Mesenchymal stem cell (in vitro differentiated cells and primary cell): Measurements from ENCODE around the gene RNF175.

Experiments used
- DNase-seq: peaks from one replicate; pipeline ENCODE4 v3.0.0-alpha.2; 2013
- H2AFZ ChIP-seq: one replicate; pipeline ENCODE4 v1.6.1; 2013; ENCODE audit warnings: low read depth, mild to moderate bottlenecking, control low read depth, inconsistent platforms, low read length, moderate library complexity
- H2AK5ac ChIP-seq: 2 replicates; pipeline ENCODE4 v1.6.1; 2013; ENCODE audit warnings: low read length, moderate library complexity, mild to moderate bottlenecking, inconsistent platforms; ENCODE audit not compliant: severe bottlenecking
- H2BK120ac ChIP-seq: one replicate; pipeline ENCODE4 v1.6.1; 2013; ENCODE audit warnings: low read depth, mild to moderate bottlenecking, inconsistent platforms, low read length, moderate library complexity
- H2BK12ac ChIP-seq, 2 experiments: one replicate each; pipeline ENCODE4 v1.6.1; 2013; ENCODE audit warnings: inconsistent platforms in 2 of 2, low read length in 2 of 2, mild to moderate bottlenecking in 2 of 2, moderate library complexity in 2 of 2, control low read depth in 1 of 2
- H2BK15ac ChIP-seq: one replicate; pipeline ENCODE4 v1.6.1; 2013; ENCODE audit warnings: mild to moderate bottlenecking, low read depth, inconsistent platforms; ENCODE audit not compliant: poor library complexity, severe bottlenecking
- H2BK5ac ChIP-seq: 2 replicates; pipeline ENCODE4 v1.6.1; 2013; ENCODE audit warnings: low read depth, mild to moderate bottlenecking, low read length, control low read depth, inconsistent platforms; ENCODE audit not compliant: poor library complexity, severe bottlenecking
- H3K14ac ChIP-seq, 2 experiments: one replicate each; pipeline ENCODE4 v1.6.1; 2013; ENCODE audit warnings: inconsistent platforms in 2 of 2, low read length in 2 of 2, control low read depth in 1 of 2, mild to moderate bottlenecking in 1 of 2, moderate library complexity in 1 of 2
- H3K18ac ChIP-seq, 2 experiments: one replicate each; pipeline ENCODE4 v1.6.1; 2013; ENCODE audit warnings: inconsistent platforms in 2 of 2, low read length in 2 of 2, control low read depth in 1 of 2, low read depth in 1 of 2, mild to moderate bottlenecking in 1 of 2
- H3K23ac ChIP-seq, 2 experiments: one replicate each; pipeline ENCODE4 v1.6.1; 2013; ENCODE audit warnings: inconsistent platforms in 2 of 2, low read length in 2 of 2, mild to moderate bottlenecking in 2 of 2, moderate library complexity in 2 of 2, control low read depth in 1 of 2
- H3K27ac ChIP-seq: 2 replicates; pipeline ENCODE4 v1.5.1; 2013; ENCODE audit warnings: mild to moderate bottlenecking, moderate library complexity, low read length, control low read depth, inconsistent platforms; ENCODE audit not compliant: poor library complexity, severe bottlenecking
- H3K27me3 ChIP-seq, 2 experiments: 2 replicates each; pipeline versions ENCODE4 v1.6.1 to v1.7.0; 2013; ENCODE audit warnings: low read length in 2 of 2, mild to moderate bottlenecking in 2 of 2, moderate library complexity in 2 of 2, control low read depth in 1 of 2, inconsistent platforms in 1 of 2; ENCODE audit not compliant: control insufficient read depth in 1 of 2, insufficient read depth in 1 of 2
- H3K36me3 ChIP-seq, 2 experiments: 2 replicates each; pipeline versions ENCODE4 v1.6.1 to v1.7.0; 2013; ENCODE audit warnings: low read length in 2 of 2, control low read depth in 1 of 2, inconsistent platforms in 1 of 2, low read depth in 1 of 2, mild to moderate bottlenecking in 1 of 2; ENCODE audit not compliant: insufficient read depth in 2 of 2, control insufficient read depth in 1 of 2
- H3K4ac ChIP-seq, 2 experiments: one replicate each; pipeline ENCODE4 v1.6.1; 2013; ENCODE audit warnings: inconsistent platforms in 2 of 2, low read length in 2 of 2, mild to moderate bottlenecking in 2 of 2, moderate library complexity in 2 of 2, control low read depth in 1 of 2, low read depth in 1 of 2
- H3K4me1 ChIP-seq: 2 replicates; pipeline ENCODE4 v1.6.1; 2013; ENCODE audit warnings: low read depth, low read length, control low read depth; ENCODE audit not compliant: control insufficient read depth, insufficient read depth
- H3K4me2 ChIP-seq: 2 replicates; pipeline ENCODE4 v1.6.1; 2013; ENCODE audit warnings: low read length, mild to moderate bottlenecking, inconsistent platforms; ENCODE audit not compliant: poor library complexity, severe bottlenecking
- H3K4me3 ChIP-seq, 2 experiments: 2 replicates each; pipeline versions ENCODE4 v1.5.1 to v1.7.0; 2013; ENCODE audit warnings: low read length in 2 of 2, mild to moderate bottlenecking in 2 of 2, control low read depth in 1 of 2, low read depth in 1 of 2; ENCODE audit not compliant: insufficient read depth in 1 of 2
- H3K79me1 ChIP-seq: replicated peaks from 2 replicates; pipeline ENCODE4 v1.6.1; 2013; ENCODE audit warnings: mild to moderate bottlenecking, control low read depth, low read length, inconsistent platforms; ENCODE audit not compliant: poor library complexity, severe bottlenecking
- H3K9ac ChIP-seq: 2 replicates; pipeline ENCODE4 v1.7.0; 2013; ENCODE audit warnings: mild to moderate bottlenecking, low read length, moderate library complexity
- H3K9me3 ChIP-seq: 2 replicates; pipeline ENCODE4 v1.7.0; 2013; ENCODE audit warnings: mild to moderate bottlenecking, low read length; ENCODE audit not compliant: control insufficient read depth
- H4K8ac ChIP-seq: one replicate; pipeline ENCODE4 v1.6.1; 2013; ENCODE audit warnings: inconsistent platforms, mild to moderate bottlenecking, low read length, moderate library complexity
- H4K91ac ChIP-seq: one replicate; pipeline ENCODE4 v1.6.1; 2013; ENCODE audit warnings: mild to moderate bottlenecking, low read length, inconsistent platforms
- WGBS: methylation state at CpG from one replicate; pipeline ENCODE4 v1.1.7; 2013; ENCODE audit warnings: mixed read lengths; 5-methylcytosine and 5-hydroxymethylcytosine counted together

RNF175 gene

GRCh38 chr4:153781280-153781679, 21.5 kb upstream of the RNF175 start:
- WGBS: 86% methylated on average over 15 of the region's 17 CpGs
- H2AFZ ChIP-seq: no peak overlapping the region
- no peak overlapping the region for H3K4ac ChIP-seq
- no peak overlapping the region for H3K4me3 ChIP-seq
- H4K91ac ChIP-seq: no peak overlapping the region
- no peak overlapping the region for H2AK5ac ChIP-seq
- no peak overlapping the region for H3K4me2 ChIP-seq
- peaks cover 0 to 48% of the 10 kb centered on the region in 2 experiments for H3K27me3 ChIP-seq
- H3K14ac ChIP-seq: no peak overlapping the region
- H3K4me1 ChIP-seq: no peaks in the 10 kb centered on the region
- H2BK12ac ChIP-seq: no peak overlapping the region
- no peak overlapping the region for H2BK5ac ChIP-seq
- H3K9me3 ChIP-seq: no peaks in the 10 kb centered on the region
- H3K9ac ChIP-seq: no peak overlapping the region
- peaks cover 0 to 13% of the 10 kb centered on the region in 2 experiments for H3K36me3 ChIP-seq
- H3K79me1 ChIP-seq: no peaks in the 10 kb centered on the region
- H4K8ac ChIP-seq: no peak overlapping the region
- H2BK120ac ChIP-seq: no peak overlapping the region
- H3K27ac ChIP-seq: no peak overlapping the region
- H3K23ac ChIP-seq: no peak overlapping the region
- no peak overlapping the region for H2BK15ac ChIP-seq
- H3K18ac ChIP-seq: no peak overlapping the region
- no peak for DNase-seq

DNA sequence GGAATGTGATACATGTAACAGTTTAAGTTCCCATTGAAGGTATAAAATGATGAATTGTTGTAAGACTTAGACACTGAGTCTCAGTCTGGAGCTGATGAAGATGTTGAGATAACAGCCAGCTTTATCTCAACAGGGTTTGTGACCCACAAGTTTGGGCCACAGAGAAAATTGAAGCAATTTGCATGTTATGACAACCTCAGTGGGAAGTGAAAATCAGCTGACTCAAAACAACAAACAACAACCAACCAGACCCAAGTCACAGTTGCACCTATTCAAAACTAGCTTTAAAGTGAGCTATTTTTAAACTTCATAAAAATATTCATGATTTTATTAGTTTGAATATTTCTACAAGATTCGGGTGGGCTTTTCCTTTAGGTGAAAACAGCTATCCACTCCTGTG, 21.1 kb upstream of the RNF175 start:
- Histone ChIP-seq H2BK5ac (no peak overlapping the region), H3K4me3 (no peak overlapping the region), H3K4me2 (no peak overlapping the region), H3K27me3 (peaks cover 0 to 44% of the 10 kb centered on the region in 2 experiments), H3K9me3 (no peaks in the 10 kb centered on the region), H3K79me1 (no peaks in the 10 kb centered on the region), H2BK15ac (no peak overlapping the region), H2AFZ (no peak overlapping the region), H2AK5ac (no peak overlapping the region), H3K4ac (no peak overlapping the region), H3K23ac (no peak overlapping the region), H3K9ac (no peak overlapping the region), H2BK120ac (no peak overlapping the region), H2BK12ac (no peak overlapping the region), H3K14ac (no peak overlapping the region), H3K4me1 (no peaks in the 10 kb centered on the region), H4K8ac (no peak overlapping the region), H4K91ac (no peak overlapping the region), H3K27ac (no peak overlapping the region), H3K36me3 (peaks cover 0 to 13% of the 10 kb centered on the region in 2 experiments), H3K18ac (no peak overlapping the region)
- DNase-seq: no peak
- WGBS: 100% methylated on average over 1 of the region's 1 CpG

DNA sequence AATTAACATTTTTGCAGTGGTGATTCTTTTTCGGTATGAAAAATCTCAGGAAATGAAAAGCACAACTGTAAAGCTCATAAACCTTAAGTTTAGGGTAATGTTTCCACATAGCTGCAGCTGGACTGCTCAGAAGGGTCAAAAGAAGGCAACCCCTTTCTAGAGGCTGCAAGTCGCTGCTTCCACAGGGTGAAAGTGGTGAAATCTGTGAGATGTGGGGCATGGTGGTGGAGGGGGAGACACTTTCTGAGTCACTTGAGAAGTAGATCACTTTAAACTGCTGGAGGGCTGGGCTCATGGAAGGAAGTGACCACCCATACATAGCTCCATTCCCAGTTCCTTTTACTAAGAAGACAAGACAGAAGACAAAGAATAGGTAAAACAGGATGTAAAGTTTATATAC, 20.4 kb upstream of the RNF175 start:
- Histone ChIP-seq H2BK15ac (no peak overlapping the region), H2AFZ (no peak overlapping the region), H2BK120ac (no peak overlapping the region), H4K8ac (no peak overlapping the region), H3K79me1 (no peaks in the 10 kb centered on the region), H3K23ac (no peak overlapping the region), H4K91ac (no peak overlapping the region), H3K27ac (no peak overlapping the region), H3K18ac (no peak overlapping the region), H3K4ac (no peak overlapping the region), H2BK5ac (no peak overlapping the region), H2BK12ac (no peak overlapping the region), H2AK5ac (no peak overlapping the region), H3K14ac (no peak overlapping the region), H3K4me2 (no peak overlapping the region), H3K27me3 (peaks cover 0 to 44% of the 10 kb centered on the region in 2 experiments), H3K4me3 (no peak overlapping the region), H3K36me3 (peaks cover 0 to 13% of the 10 kb centered on the region in 2 experiments), H3K9ac (no peak overlapping the region), H3K9me3 (no peaks in the 10 kb centered on the region), H3K4me1 (no peaks in the 10 kb centered on the region)
- DNase-seq: no peak
- WGBS: 64% methylated on average over 2 of the region's 2 CpGs

- no peak overlapping the region for H3K9ac ChIP-seq
- no peak overlapping the region for H3K18ac ChIP-seq
- H3K23ac ChIP-seq: no peak overlapping the region
- H3K27ac ChIP-seq: no peak overlapping the region
- H2BK12ac ChIP-seq: no peak overlapping the region
- no peak overlapping the region for H3K4ac ChIP-seq
- H3K36me3 ChIP-seq: peaks cover 0 to 6% of the 10 kb centered on the region in 2 experiments
- H2AFZ ChIP-seq: no peak overlapping the region
- no peak for DNase-seq
- H3K4me1 ChIP-seq: no peaks in the 10 kb centered on the region
- H2AK5ac ChIP-seq: no peak overlapping the region
- H3K4me2 ChIP-seq: no peak overlapping the region
- no CpG with 5 or more reads among the region's 1 CpG for WGBS
- no peak overlapping the region for H3K4me3 ChIP-seq
- H3K14ac ChIP-seq: no peak overlapping the region
- no peak overlapping the region for H2BK120ac ChIP-seq
- H4K8ac ChIP-seq: no peak overlapping the region
- peaks cover 0 to 29% of the 10 kb centered on the region in 2 experiments for H3K27me3 ChIP-seq
- no peaks in the 10 kb centered on the region for H3K9me3 ChIP-seq
- H3K79me1 ChIP-seq: no peaks in the 10 kb centered on the region
- no peak overlapping the region for H2BK5ac ChIP-seq
- H4K91ac ChIP-seq: no peak overlapping the region
- H2BK15ac ChIP-seq: no peak overlapping the region
These were observed 18.6 kb upstream of the RNF175 start for GRCh38 chr4:153778383-153778782.
